ENCODE data around the gene SLC4A7. TPM values are rescaled to one million over a fixed set of nuclear protein-coding genes. Genes with fewer than 3 reads are reported as not detected.
"Not testable (repeated sequence)": the region's sequence is repeated elsewhere in the genome, so short reads cannot be mapped to it uniquely, and the experiment has no call there.

Gene SLC4A7
- 10 to 100 TPM; 48.0 to 48.8 TPM for total RNA-seq

DNA sequence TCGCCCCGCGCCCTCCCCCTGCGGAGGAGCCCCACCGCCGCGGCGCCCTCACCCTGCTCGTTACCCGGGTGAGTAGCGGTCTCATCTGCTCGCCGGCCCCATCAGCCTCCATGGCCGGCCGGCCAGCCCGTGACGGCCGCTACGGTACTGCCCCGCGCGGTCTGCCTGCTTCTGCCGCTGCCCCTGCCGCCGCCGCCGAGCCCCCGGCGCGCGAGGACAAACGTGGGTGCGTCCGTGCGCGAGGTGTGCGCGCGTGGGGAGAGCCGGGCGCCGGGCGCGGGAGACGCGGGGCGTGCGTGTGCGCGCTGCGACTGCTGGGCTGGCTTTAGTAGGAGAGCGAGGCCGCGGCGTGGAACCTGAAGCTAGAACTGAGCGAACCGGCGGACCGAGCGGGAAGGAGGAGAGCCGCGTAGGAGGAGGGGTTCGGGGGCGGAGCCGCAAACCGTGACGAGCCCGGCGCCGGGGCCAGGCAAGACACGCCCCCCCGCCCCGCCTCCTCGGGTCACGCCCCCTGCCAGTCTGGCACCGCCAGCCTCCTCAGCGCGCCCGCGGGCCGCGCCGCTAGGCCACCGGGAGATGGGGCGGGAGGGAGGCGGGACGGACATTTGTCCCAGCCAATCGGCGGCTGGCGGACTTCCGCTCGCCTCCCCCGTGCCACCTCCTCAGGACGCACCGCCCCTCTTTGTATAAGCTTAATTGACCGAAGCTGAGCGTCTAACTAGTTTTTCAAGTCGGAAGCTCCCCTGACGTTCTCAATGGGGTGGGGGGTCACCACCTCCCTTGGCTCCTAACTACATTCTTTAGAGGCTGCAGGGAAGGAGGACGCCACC is at the start of gene SLC4A7:
Gene SLC4A7 (minus strand): TSS at position 370 of the 830 bp plus-strand sequence. CDS start 258 bp downstream, at position 112.
- TF ChIP-seq, protein P1, sequence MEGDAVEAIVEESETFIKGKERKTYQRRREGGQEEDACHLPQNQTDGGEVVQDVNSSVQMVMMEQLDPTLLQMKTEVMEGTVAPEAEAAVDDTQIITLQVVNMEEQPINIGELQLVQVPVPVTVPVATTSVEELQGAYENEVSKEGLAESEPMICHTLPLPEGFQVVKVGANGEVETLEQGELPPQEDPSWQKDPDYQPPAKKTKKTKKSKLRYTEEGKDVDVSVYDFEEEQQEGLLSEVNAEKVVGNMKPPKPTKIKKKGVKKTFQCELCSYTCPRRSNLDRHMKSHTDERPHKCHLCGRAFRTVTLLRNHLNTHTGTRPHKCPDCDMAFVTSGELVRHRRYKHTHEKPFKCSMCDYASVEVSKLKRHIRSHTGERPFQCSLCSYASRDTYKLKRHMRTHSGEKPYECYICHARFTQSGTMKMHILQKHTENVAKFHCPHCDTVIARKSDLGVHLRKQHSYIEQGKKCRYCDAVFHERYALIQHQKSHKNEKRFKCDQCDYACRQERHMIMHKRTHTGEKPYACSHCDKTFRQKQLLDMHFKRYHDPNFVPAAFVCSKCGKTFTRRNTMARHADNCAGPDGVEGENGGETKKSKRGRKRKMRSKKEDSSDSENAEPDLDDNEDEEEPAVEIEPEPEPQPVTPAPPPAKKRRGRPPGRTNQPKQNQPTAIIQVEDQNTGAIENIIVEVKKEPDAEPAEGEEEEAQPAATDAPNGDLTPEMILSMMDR (IDR thresholded peaks at IDR 0.05), result no peak
- CTCF ChIA-PET, result interaction anchor here (1.3 kb wide), 2 partner anchors 10 to 126 kb away, joined by 3 read pairs; no protein-coding TSS in a partner anchor
- ATAC-seq (peak; percentile 94), DNase-seq (peak; percentile 98)
- Mint-ChIP-seq H3K27me3 (no peaks in the 10 kb centered on the region), H3K9me3 (no peaks in the 10 kb centered on the region), H3K4me3 (peak within 1 kb of the TSS; percentile 95), H3K36me3 (ENCODE audit: low read depth) (peaks cover 17% of the 10 kb centered on the region), H3K4me1 (ENCODE audit: low read depth) (peaks cover 31% of the 10 kb centered on the region), H3K27ac (peak within 1 kb of the TSS; percentile 95)
- intact Hi-C loops (cut with micrococcal nuclease), result loop anchor here (10.0 kb wide), 1 partner anchor 151 kb away; no protein-coding TSS in a partner anchor
- POLR2A ChIA-PET, result interaction anchor here (1.3 to 1.5 kb wide), 2 partner anchors 23 to 115 kb away, joined by 3 to 4 read pairs; partner anchors contain the start of gene NEK10

DNA sequence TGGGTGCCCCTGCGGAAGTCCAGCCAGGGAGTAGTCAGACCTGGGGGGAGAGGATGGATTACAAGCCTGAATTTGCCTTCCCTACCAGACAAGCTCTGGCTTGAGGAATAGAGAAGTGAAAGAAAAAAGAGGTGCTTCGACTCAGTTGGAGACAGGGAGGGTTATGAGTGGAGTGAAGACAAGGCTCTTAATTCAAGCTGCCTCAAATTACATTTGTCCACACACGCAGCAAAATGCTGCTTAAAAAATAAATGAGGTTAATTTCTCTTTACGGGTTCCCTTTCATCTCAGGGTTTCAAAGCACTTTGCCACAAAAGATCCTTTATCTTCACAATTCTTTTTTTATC is 49.0 kb upstream of the SLC4A7 start:
- TF ChIP-seq, protein P1 (IDR thresholded peaks at IDR 0.05), result no peak
- ATAC-seq (no peak), DNase-seq (no peak)
- no peaks in the 10 kb centered on the region for H3K36me3 Mint-ChIP-seq (ENCODE audit: low read depth)
- ChIA-PET CTCF (no interaction called here), POLR2A (no interaction called here)
- peaks cover 10% of the 10 kb centered on the region for H3K4me1 Mint-ChIP-seq (ENCODE audit: low read depth)
- no peaks in the 10 kb centered on the region for H3K9me3 Mint-ChIP-seq
- H3K27ac Mint-ChIP-seq, result no peak overlapping the region
- no peak overlapping the region for H3K4me3 Mint-ChIP-seq
- no peaks in the 10 kb centered on the region for H3K27me3 Mint-ChIP-seq
- intact Hi-C loops (cut with micrococcal nuclease), result no loop called here

DNA sequence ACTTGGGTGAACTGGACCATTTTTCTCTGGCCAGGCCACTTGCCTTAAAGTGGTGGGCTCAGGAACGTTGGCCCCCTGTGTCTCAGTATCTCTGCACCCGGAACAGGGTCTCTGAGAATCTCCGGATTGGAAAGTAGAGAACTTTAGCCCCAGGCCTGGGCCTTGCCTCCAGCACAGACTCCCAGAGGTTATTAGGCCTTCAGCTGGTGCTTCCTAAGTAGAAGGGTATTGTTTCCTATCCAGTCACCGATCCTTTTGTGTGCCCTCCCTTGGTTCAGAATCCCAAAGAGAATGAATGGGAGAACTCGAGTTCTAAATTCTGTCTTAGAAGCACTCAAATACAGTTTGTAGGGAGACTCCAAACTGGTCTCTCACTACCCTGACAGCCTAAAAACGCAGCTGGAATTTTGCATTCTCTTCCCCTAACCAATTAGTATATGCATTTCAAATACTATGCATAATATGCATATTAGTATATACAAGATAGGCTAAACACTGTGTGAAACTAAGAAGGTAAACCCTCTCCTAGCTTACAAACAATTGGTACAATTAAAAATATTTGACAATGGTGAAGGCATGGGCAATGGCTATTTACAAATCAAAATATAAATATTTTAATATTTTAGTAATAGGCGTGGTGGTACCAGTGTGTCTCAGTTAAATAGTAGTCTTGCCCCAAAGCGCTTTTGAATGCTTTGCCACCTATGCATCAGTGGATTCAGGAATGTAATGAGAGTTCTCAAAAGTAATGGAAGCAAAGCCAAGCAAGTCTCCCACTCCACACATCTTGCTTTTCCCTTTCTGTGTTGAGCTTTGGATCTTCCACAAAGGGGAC is 48.5 kb upstream of the SLC4A7 start:
- Mint-ChIP-seq H3K36me3 (ENCODE audit: low read depth) (no peaks in the 10 kb centered on the region), H3K27ac (no peak overlapping the region), H3K27me3 (no peaks in the 10 kb centered on the region), H3K9me3 (no peaks in the 10 kb centered on the region), H3K4me1 (ENCODE audit: low read depth) (peaks cover 10% of the 10 kb centered on the region), H3K4me3 (no peak overlapping the region)
- DNase-seq, result no peak
- CTCF ChIA-PET, result no interaction called here
- TF ChIP-seq, protein P1 (IDR thresholded peaks at IDR 0.05), result no peak
- POLR2A ChIA-PET, result no interaction called here
- ATAC-seq, result no peak
- intact Hi-C loops (cut with micrococcal nuclease), result no loop called here

DNA sequence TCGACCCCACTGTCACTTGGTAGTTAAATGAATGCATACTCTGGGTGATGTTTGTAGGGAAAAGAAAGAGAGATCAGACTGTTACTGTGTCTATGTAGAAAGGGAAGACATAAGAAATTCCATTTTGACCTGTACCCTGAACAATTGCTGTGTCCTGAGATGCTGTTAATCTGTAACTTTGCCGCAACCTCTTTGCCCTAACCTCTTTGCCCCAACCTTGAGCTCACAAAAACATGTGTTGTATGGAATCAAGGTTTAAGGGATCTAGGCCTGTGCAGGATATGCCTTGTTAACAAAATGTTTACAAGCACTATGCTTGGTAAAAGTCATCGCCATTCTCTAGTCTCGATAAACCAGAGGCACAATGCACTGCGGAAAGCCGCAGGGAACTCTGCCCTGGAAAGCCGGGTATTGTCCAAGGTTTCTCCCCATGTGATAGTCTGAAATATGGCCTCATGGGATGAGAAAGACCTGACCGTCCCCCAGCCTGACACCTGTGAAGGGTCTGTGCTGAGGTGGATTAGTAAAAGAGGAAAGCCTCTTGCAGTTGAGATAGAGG is 47.1 kb upstream of the SLC4A7 start:
- H3K36me3 Mint-ChIP-seq (ENCODE audit: low read depth); CTCF ChIA-PET; ATAC-seq; H3K4me3 Mint-ChIP-seq; DNase-seq; intact Hi-C loops (cut with micrococcal nuclease); H3K9me3 Mint-ChIP-seq; H3K27me3 Mint-ChIP-seq; H3K27ac Mint-ChIP-seq; POLR2A ChIA-PET: not testable (repeated sequence)
- H3K4me1 Mint-ChIP-seq (ENCODE audit: low read depth), result peaks cover 12% of the 10 kb centered on the region

DNA sequence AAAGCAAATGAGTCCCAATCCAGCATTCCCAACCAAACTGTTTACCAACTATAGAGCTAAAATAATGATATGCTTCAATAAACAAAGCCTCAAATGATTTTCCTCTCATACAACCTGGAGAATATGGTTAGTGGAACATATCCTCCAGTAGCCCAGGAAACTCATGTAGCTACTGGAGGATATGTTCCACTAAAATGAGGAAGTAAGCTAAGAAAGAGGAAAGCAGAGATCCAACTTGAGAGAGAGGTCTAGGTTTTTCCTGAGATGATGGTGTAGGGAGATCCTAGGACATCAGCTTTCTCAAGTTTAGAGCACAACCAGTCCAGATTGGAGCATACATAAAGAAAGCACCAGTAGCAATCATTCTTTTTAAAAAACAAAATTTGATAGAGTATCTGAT is 44.6 kb upstream of the SLC4A7 start:
- CTCF ChIA-PET, result interaction anchor here (1.1 kb wide), 1 partner anchor 152 kb away, joined by 3 read pairs; no protein-coding TSS in a partner anchor
- Mint-ChIP-seq H3K36me3 (ENCODE audit: low read depth) (no peaks in the 10 kb centered on the region), H3K4me3 (no peak overlapping the region), H3K27ac (no peak overlapping the region), H3K4me1 (ENCODE audit: low read depth) (peaks cover 5% of the 10 kb centered on the region), H3K9me3 (no peaks in the 10 kb centered on the region), H3K27me3 (no peaks in the 10 kb centered on the region)
- TF ChIP-seq, protein P1 (IDR thresholded peaks at IDR 0.05), result no peak
- DNase-seq, result no peak
- intact Hi-C loops (cut with micrococcal nuclease), result no loop called here
- POLR2A ChIA-PET, result no interaction called here
- no peak for ATAC-seq
